ENCODE measurements around the gene ABCB10. TPM values are rescaled to one million over a fixed set of nuclear protein-coding genes. Genes with fewer than 3 reads are reported as not detected.

The ABCB10 gene
- polyA plus RNA-seq, 6 donors from 2014 or later: 8.0 to 26.2 (median 11.5) TPM

DNA sequence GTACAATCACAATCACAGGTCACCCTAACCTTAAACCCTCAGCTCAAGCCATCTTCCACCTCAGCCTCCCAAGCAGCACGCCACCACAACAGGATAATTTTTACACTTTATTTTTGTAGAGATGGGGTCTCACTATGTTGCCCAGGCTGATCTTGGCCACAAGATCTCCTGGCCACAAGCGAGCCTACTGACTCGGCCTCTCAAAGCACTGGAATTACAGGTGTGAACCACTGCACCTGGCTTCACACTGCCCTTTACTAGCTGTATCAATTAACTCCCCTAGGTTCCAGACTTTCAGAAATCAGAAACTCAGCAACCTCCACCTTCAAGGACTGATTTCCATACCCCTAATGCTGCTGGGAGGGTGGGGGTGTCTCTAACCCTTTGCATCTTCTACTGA, 87.3 kb downstream of the ABCB10 start:
- H3K27me3 Mint-ChIP-seq: no peaks in the 10 kb centered on the region
- H3K9me3 Mint-ChIP-seq: no peaks in the 10 kb centered on the region
- H3K27ac Mint-ChIP-seq: no peak overlapping the region
- DNase-seq (no peak), ATAC-seq (ENCODE audit: low read depth in 2 of 2) (no peak)
- no peak overlapping the region for H3K4me3 Mint-ChIP-seq
- peaks cover 32 to 35% of the 10 kb centered on the region in 2 donors for H3K36me3 Mint-ChIP-seq
- peaks cover 0 to 5% (median 0%) of the 10 kb centered on the region in 3 donors for H3K4me1 Mint-ChIP-seq

DNA sequence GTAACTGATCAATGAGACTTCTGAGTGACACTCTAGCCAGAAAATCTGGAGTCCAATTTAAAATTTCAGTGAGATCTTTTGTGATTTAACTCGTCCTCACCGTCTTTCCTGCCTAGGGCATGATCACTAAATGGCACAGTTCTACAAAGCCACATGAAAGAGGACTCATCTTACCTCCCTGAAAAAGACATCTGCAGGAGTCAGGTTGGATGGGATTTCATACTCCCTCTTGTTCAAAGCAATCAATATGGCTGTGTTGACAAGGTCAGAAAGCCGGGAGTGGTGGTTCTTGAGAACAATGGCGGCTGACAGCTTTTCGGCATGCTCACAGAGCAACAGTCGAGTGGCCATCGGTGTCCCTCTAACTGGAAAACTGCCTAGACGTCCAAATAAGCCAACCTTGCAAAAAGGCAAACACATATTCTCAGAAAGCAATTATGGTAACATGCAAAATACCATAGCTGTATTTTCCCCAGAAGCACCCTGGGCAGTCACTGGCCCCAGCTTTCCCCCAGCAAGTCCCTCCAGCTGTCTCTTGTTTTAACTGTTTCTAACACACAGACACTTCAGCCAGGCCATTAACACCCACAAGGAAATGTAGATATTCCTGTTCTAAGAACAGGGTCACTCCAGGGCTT, 88.0 kb downstream of the ABCB10 start:
- Mint-ChIP-seq H3K36me3 (peaks cover 35 to 37% of the 10 kb centered on the region in 2 donors), H3K4me3 (no peak overlapping the region), H3K27ac (no peak overlapping the region), H3K9me3 (no peaks in the 10 kb centered on the region), H3K4me1 (peaks cover 0 to 5% (median 0%) of the 10 kb centered on the region in 3 donors), H3K27me3 (no peaks in the 10 kb centered on the region)
- ATAC-seq (ENCODE audit: low read depth in 2 of 2): no peak
- DNase-seq: no peak

DNA sequence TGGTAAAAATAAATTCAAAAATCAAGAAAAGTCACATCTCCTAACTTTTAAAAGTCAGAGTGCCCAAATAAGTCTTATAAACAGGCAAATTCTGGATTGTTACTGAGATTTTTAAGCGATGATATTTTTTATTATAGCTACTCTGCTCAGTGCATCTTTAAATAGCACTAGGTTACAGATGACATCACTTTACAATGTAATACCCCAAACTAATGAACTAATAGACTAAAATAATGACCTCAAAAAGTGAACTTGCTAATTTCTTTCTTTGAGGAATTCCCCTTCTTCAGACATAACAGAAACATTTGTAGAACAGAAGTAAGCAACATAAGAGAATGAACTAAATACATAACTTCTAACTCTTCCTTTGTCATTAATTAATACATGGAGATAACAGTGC, 91.6 kb downstream of the ABCB10 start:
- H3K27ac Mint-ChIP-seq: no peak overlapping the region
- DNase-seq (no peak), ATAC-seq (ENCODE audit: low read depth in 2 of 2) (no peak)
- peaks cover 40 to 43% of the 10 kb centered on the region in 2 donors for H3K36me3 Mint-ChIP-seq
- H3K27me3 Mint-ChIP-seq: no peaks in the 10 kb centered on the region
- H3K4me3 Mint-ChIP-seq: no peak overlapping the region
- H3K4me1 Mint-ChIP-seq: peaks cover 0 to 5% (median 0%) of the 10 kb centered on the region in 3 donors
- H3K9me3 Mint-ChIP-seq: no peaks in the 10 kb centered on the region

Other genes with a start within 250 kb of the ABCB10 start
- 1 to 10 TPM in 5 of 6 donors, under 1 TPM in 1; 0.13 to 3.3 (median 2.4) TPM for gene CCSAP, start 215.7 kb downstream of the ABCB10 start, polyA plus RNA-seq (ENCODE audit: low read depth in 6 of 6)
- not detected for gene ACTA1, start 124.6 kb downstream of the ABCB10 start, polyA plus RNA-seq (ENCODE audit: low read depth in 6 of 6)
- 10 to 100 TPM; 17.7 to 20.9 (median 20.2) TPM for gene NUP133, start 50.4 kb downstream of the ABCB10 start, polyA plus RNA-seq (ENCODE audit: low read depth in 6 of 6)
- 1 to 10 TPM; 4.5 to 7.8 (median 5.1) TPM for gene TAF5L, start 67.4 kb upstream of the ABCB10 start, polyA plus RNA-seq (ENCODE audit: low read depth in 6 of 6)
- gene URB2, start 67.5 kb upstream of the ABCB10 start, polyA plus RNA-seq (ENCODE audit: low read depth in 6 of 6): 1 to 10 TPM; 4.9 to 9.4 (median 5.5) TPM

Data from naive B cell (primary cell).